ENCODE measurements around the gene SLC9A9.

SLC9A9 gene

DNA sequence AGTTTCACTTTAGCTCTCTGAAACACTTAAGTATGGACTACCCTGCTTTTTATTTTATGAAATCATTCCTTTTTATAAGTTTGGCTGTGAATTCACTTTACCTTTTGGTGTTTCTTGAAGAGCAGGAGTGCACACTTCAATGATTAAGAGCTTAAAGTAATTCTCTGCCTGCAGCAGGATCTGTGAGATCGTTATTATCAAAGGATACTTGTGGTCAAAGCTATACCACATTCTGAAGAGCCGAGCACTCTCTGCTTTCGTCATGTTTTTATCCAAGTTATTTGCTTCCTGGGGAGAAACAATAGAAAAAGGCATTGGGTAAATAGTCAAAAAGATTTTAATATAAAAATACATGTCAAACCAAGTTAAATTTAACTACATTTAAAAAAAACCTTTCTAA lies 485.0 kb downstream of the SLC9A9 start:
- no peak for DNase-seq (ENCODE audit: low read depth in 1 of 2, low spot score in 1 of 2)

DNA sequence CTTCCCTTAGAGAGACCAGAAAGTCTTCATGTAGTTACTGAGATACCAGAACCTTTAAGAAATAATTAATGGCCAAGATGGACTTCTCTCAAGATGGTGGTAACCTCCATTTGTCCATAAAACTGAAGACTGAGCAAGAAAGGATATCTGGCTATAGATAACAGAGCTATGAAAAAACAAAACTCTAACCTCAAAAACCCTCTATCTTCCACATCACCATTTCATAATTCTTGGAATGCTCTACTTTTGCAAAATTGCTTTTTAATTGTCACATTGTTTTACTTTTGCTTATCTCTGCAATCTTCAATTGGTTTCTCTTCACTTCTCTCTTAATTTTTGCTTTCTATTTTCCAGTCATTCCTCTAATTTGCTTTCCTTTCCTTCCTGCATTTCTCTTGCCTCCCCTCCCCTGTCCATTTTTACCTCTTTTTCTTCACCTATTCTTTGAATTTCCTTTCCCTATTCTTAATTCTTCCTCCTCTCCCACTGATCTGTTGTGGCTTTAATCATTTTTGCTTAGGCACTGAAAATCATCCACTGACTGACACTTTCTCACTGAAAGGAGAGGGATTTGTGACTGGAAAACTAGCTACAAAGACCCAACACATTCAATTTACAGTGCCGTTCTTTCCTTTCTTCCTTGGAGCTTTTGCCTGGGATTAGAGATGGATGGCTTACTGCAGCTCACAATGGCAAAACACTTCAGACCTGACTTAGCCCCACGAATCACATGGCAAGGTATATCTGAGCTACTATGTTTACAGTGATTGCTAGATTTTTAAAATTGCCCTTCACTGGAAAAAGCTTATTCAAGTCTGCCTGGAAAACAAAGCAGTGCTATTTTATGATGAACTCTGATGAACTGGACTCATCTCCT lies 485.9 kb downstream of the SLC9A9 start:
- DNase-seq (ENCODE audit: low read depth in 1 of 2, low spot score in 1 of 2) = no peak

DNA sequence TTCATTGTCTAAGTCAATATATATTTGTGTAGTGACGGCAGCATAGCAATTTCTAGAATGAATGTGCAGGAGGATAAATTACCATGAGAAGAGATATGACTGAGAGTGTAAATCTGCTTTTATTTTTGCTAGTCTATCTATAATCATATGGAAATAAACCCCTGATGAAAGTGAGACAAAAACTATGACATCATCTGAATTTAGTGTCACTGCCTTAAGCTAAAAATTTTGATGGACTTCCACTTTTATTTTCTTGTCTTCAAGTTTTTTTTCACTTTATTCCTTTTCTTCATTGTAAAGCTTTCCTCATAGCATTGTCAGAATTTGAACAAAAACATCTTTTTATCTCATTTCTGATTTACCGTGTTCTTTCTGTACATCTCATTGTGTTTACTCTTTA lies 486.7 kb downstream of the SLC9A9 start:
- DNase-seq (ENCODE audit: low read depth in 1 of 2, low spot score in 1 of 2) = no peak

DNA sequence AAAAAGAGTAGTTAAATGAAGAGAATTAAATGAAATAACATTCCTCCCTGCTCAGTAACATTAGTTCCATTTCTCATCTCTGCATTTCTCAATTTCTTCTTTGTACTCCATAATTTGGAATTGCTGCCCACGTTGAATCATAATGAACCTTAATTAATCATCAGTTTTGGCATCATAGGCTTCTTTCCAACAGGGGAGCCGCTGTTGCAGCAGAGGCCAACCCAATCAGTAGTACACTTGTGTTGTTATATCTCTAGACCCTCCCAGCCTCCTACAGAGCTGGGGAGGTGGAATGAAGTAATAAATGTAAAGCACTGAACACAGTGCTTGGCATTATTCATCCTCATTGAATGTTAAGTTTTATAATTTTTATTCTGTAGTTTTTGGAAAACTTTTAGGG lies 488.0 kb downstream of the SLC9A9 start:
- no peak for DNase-seq (ENCODE audit: low read depth in 1 of 2, low spot score in 1 of 2)

DNA sequence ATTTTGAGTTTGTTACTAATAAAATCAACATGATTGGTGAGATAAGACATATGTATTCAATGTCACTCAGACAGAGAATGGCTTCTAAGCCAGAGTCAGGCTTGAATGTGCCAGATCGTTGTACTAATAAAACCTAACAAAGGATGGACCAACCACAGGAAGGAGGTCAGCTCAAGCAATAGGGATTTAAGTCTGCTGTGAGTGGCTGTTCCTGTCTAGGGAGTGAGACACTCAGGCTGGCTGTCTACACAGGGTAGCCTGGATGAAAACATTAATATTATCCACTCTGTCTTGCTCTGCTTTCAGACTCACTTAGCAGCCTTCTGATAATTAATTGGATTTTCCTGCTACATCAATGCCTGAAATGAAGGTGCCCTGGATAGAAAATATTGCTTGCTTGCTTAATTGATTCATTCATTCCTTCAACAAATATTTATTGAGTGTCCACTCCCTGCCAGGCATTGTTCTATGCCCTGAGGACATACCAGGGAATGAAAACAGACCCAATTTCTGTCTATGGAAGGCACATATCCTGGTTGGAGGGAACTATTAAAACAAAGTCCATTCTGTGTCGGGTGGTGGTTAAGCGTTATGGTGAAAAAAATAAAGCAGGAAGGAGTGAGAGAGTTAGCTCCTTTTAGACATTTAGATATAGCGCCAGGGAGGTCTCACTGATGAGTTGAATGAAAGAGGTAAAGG lies 489.3 kb downstream of the SLC9A9 start:
- DNase-seq (ENCODE audit: low read depth in 1 of 2, low spot score in 1 of 2) = no peak

DNA sequence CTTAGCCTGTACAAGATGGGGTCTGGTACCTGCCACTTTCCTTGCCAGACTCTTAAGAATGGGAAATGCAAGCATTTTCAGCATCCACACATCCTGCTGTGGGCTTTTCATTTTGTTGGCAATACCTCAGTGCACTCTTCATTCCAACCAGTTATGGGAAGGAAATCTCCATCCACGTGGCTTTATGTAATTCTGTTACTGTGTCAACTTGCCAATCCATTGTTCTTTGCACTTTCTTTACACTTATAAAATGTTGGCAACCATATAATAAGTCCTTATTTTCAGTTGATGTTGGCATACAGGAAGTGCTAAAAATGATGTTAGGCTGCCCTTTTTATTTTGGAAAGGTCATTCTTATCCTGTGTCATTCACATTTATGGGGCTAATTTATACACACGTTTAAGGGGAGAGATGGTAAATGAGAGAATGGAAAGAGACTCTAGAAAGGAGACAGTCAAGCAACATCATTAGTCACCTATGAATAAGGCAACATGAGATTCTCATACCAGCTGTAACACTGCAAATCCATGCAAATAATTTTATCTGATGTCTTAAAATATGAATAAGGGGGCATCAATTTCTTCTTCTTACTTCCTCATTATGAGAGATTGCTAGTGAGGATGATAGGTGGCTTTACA lies 490.0 kb downstream of the SLC9A9 start:
- DNase-seq (ENCODE audit: low read depth in 1 of 2, low spot score in 1 of 2) = no peak

DNA sequence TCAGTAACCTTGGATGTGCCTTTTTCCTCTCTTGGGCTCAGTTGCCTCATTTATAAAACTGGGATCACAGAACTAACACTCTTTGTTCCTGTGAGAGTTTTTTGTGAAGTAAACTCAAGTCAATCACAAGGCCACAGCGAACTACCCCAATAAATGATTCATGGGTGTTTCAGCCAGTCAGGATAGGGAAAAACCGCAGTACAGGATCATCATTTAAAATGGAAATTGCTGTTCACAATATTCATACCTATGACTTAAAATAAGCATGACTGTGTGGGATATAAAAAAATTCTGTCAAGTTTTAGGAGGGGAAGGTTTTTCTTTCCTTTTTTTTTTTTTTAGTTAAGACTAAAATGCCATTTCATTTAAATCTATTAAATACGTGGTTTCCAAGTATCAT lies 490.6 kb downstream of the SLC9A9 start:
- no peak for DNase-seq (ENCODE audit: low read depth in 1 of 2, low spot score in 1 of 2)

DNA sequence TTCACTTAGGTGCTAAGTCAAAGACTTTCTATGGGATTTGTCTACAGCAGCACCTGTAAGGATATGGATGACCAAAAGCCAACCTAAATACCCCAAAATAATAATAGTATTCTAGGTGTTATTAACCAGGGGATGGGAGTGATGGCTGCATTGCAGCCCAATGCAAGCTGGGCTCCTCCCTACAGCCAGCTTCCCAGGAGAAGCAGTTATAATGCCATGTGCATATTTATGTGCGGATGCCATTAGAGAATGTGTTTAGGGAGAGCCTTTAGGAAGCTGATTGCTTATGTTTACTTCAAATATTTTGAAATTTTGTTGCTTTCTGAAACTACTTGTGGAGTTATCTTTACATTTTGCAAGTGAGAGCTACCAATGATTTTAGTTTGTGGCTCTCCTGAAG lies 491.4 kb downstream of the SLC9A9 start:
- DNase-seq (ENCODE audit: low read depth in 1 of 2, low spot score in 1 of 2) = no peak

DNA sequence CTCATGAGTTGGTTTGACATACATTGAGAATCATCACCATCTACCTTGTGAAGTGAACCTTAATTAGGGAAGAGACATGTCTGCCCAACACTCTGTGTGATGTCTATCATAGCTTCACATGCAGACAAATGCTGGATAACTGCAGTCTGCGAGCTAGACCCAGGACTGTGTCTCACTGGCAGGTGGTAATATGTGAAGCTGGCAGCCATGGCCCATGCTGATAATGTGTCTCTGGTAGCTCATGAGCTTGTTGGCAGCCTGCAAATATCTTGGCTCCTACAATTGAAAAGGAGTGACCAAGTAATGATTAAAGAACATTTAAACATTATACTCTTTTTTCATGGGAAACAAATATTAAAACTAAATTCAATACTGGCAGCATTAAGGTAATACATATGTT lies 493.9 kb downstream of the SLC9A9 start:
- DNase-seq (ENCODE audit: low read depth in 1 of 2, low spot score in 1 of 2) = no peak

DNA sequence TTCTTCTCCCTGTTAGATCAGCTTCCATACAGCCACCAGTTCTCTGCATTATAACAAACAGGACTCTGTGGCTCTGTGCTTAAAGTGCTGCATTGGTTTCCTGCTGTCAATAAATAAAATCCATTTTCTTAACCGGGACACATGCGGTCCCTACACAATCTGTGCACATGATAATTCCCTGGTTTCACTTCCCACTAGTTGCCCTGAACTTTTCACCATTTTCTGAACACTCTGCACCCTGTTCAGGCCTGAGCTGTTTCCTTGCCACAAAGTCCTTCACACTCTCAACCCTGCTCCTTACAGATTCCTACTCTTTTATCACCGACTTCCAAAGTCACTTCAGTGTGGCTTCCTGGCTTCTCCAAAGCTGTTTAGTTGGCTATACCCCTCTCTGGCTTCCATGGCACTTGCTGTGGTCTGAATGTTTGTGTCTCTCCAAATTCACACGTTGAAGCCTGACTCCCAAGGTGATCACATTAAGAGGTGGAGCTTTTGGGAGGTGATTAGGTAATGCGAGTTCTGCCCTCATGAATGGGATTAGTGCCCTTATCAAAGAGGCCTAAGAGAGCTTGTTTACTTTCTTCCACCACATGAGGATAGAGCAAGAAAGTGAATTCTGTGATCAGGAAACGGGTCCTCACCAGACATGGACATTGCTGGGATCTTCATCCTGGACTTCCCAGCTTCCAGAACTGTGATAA lies 495.3 kb downstream of the SLC9A9 start:
- DNase-seq (ENCODE audit: low read depth in 1 of 2, low spot score in 1 of 2) = no peak

DNA sequence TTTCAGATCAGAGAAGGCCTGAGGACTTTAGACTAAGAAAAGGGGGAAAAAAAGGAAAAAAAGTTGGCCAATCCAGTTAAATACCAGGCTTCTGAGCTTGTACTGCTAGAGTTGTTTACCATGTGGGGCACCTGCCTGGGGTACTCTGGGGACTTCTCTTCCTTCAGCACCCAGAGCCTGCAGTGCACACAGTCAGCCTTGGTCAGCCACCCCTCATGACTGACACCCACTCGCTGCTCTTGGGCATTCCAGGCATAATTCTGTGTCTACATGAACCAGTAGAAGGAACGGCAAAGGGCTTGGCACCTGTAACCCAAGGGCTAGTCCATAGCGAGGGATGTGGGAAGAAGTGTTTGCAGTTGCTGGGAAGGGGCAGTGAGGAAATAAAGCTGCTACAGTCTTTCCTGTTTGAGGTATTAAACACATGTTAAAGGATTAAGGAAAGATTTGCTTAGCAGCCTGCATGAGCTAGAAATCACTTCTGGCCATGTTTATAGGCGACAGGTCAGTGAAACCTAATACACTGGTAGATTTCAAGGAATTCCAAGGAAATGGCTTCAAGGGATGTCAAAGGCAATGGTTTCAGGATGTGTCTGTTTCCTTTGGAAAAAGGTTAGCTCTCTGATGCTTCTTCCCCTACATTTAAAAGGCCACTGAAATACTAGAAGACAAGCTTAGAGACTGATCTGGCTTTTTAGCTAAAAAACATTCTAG lies 496.2 kb downstream of the SLC9A9 start:
- no peak for DNase-seq (ENCODE audit: low read depth in 1 of 2, low spot score in 1 of 2)

DNA sequence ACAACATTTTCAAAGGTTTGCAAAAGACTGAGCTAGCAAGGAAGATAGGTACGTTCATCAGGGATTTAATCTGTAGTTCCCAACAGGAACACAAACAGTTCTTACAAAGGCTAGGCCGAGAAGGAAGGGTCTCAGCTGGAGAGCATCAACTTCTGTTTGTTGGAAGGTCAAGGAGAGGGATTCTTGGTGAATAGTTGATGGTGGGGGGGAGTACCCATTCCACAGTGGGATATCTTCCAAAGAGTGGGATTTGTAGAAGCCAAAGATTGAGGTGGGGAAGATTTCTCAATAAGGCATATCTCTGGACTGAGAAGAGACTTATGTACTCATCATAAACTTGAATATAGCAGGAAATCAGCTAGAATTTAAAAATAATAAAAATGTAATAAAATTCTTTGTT lies 496.9 kb downstream of the SLC9A9 start:
- no peak for DNase-seq (ENCODE audit: low read depth in 1 of 2, low spot score in 1 of 2)

DNA sequence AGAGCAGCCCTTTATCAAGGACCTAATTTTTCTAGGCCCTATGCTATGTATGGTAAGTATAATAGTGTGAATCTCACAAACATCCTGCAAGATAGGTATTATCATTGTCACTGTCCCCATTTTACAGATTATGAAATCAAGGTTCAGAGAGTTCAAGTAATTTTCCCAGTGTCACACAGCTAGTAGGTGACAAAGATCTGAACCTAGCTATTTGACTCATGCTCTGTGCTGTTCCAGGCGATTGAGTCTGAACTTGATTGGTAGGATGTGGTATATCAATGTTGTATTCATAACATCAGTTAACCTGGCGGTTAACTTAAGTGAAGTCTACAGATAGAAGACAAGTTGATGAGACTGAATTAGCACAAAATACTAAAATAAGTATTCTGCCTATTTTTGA lies 498.8 kb downstream of the SLC9A9 start:
- DNase-seq (ENCODE audit: low read depth in 1 of 2, low spot score in 1 of 2) = no peak

DNA sequence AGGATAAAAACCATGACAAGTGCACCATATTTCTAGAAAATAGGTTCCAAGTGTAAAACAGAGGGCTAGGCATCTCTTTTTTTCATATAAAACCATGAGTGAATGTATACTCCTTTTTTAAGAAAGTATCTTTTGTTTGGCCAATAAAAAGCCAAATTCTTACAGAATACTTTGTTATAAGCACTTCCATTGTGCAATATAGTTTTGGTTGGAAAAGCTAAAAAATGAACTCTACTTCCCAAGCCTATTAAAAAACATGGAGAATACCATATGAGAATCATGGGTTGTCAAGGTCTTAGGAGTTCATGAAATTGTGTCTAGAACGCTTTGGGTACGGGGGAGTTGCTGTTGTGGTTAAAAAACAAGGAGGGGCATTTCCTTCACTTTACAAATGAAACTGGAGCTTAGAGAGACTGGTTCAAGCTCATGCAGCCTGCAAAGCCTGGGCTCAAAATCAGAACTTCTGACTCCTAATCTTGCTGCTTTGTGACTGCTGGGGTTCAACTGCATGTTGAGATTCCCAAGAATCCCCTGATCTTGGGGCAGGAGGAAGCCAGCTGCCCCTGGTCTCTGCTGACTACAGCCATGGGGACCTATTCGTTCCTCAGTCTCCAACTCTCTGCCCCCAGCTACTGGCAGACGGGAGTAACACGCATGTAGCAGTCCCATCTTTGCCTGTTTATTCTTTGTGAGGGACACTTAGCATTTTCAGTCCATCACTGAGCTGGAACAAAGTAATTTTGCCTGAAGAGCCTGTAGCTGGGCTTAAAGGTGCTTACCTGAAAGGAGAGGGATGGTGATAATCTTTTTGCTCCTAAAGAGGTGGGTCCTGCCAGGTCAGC lies 499.6 kb downstream of the SLC9A9 start:
- DNase-seq (ENCODE audit: low read depth in 1 of 2, low spot score in 1 of 2) = no peak

DNA sequence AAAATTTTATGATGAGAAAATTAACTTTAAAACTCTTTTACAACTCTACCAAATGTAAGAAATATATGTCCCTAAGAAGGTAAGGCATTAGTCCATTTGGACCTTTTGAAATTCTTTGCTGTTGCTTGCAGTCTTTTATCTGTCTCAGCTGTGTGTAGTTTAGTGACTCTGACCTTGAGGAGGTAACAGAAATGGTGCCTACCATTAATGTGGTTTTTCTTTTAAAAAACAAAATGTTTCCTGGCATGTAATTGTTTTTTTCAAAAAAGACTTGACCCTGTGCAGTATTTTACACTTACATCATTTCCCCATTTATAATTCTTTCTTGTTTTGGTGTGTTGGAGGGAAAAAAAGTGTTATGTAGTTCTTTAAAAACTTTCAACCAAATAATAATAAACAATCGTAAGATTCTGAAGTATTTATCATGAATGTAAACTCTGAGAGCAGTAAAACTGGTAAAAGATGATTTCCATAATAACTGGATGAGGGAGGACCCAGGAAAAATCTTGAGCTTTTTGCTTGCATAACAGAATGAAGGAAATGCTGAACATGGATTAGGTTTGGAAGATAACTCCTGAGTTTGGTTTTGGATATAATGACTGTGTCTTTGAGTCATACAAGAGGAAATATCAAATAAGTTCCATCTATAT lies 503.6 kb downstream of the SLC9A9 start:
- DNase-seq (ENCODE audit: low read depth in 1 of 2, low spot score in 1 of 2) = no peak

DNA sequence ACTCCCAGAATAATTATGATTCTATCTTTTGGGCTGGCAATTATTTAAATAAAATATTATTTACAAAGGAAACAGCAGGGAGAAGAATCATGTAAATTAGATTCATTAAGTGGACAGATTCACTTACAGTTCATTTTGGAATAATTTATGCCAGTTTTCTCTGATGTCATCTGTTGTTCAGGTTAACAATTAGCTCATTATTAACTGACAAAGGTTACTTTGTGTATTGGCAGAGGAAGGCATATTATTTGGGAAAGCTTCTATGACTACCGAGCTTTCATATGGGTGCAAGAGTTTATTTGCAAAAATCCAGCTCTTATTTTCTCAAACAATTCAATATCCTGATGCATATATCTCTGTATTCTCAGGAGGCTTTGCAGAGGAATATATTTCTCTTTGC lies 504.3 kb downstream of the SLC9A9 start:
- DNase-seq (ENCODE audit: low read depth in 1 of 2, low spot score in 1 of 2) = no peak

DNA sequence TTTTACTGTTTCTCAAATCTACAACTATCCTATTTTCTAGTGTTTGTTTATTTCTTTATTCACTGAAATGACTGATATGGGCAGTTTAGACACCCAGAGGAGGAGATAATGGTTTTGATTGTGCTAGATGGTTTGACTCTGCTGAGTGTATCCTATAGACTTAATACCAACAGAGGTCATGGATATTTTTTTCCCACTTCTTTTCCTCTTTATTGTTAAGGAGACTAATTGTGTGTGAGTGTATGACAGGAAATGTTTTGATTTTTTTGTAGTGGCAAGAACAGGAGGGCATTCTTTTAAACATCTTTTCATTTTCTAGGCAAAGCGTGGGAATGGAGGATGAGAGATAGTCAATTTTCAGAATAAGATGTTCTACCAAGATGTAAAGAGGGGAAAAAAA lies 505.2 kb downstream of the SLC9A9 start:
- no peak for DNase-seq (ENCODE audit: low read depth in 1 of 2, low spot score in 1 of 2)

DNA sequence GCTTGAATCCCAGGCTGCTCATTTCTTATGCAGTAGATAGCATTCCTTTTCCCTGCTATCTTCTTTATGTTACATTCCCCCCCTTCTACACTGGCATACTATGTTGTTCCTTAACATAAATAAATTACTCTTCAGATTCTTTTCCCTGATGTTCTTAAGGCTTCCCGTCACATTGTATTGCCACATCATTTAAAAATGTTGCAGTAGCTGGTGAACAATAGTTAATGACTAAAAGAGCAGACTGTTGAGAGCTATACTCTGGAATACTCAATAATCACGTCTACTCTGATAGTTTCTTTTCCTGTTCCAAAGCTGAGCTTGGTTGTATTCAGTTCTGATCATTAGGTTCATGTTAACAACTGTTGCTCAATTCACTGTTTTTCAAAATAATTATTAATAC lies 508.8 kb downstream of the SLC9A9 start:
- DNase-seq (ENCODE audit: low read depth in 1 of 2, low spot score in 1 of 2) = no peak

DNA sequence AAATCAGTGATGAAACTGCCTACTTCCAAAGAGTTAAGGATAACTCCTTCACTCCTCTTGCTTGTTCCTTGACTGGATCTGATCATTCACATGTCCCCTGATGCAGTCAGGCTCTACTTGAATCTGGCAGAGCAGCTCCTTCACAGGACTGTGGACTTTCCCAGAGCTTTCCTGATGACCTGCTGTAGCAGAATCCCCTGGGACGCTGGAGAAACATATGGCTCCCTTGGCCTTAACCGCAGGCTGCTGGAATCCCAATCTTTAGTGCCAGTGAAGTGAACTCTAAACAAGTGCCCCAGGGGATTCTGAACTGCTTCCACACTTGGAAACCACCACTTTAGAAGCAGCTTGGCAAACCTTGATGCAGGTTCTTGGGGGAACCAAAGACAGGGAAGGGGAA lies 510.9 kb downstream of the SLC9A9 start:
- DNase-seq (ENCODE audit: low read depth in 1 of 2, low spot score in 1 of 2) = no peak

DNA sequence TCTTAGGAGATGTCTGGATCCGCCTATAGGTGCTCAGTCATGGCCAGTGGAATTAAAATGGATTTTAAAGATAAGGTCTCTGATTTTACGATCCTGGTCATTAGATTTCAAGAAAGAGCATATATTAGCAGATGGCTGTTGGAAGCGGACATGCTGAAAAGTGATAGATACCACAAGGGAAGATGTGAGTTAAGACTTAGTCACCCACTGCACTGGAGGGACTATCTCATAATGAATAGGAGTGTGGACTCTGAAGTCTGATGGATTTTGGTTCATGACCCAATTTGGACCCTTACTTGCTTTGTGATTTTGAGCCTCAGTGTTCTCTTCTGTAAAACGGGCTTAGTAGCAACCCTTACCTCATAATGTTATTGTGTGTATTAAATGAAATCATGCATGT lies 514.0 kb downstream of the SLC9A9 start:
- DNase-seq (ENCODE audit: low read depth in 1 of 2, low spot score in 1 of 2) = no peak
